HG02943 (cell line): ENCODE measurements around the gene FKBP10.

ENCODE experiments used
- ATAC-seq: cut with Tn5 transposase; IDR thresholded peaks from one replicate; pipeline ENCODE4 v1.9.1; 2021; ENCODE audit warnings: mild to moderate bottlenecking, low read depth, moderate library complexity; ENCODE audit not compliant: unreplicated experiment

Gene FKBP10

GRCh38 chr17:41871789-41872188, 59.0 kb downstream of the FKBP10 start:
- no peak for ATAC-seq
